Calu3 (cell line): Measurements from ENCODE around the gene ARHGAP25. TPM values are rescaled to one million over a fixed set of nuclear protein-coding genes. Genes with fewer than 3 reads are reported as not detected.

Source experiments
- BruUV-seq: library from RNA; stranded (reverse); fragments of 400-500 nt; replicated peaks from 2 replicates; lab custom pipeline; 2021; lab: Mats Ljungman, UMichigan
- CTCF ChIA-PET: fragments of 300-600 bp; sonication (Branson Sonifier 250); formaldehyde crosslinking; loops from one replicate; lab custom pipeline; 2022; ENCODE audit warnings: antibody characterized with exemption; lab: Charles Lee
- DNase-seq: peaks from one replicate; pipeline ENCODE4 v3.0.0; 2022
- H3K27ac Mint-ChIP-seq: one replicate; pipeline ENCODE4 v1.8.0; 2022; ENCODE audit warnings: mixed read lengths; ENCODE audit not compliant: unreplicated experiment
- H3K27me3 Mint-ChIP-seq: one replicate; pipeline ENCODE4 v1.8.0; 2022; ENCODE audit warnings: mixed read lengths; ENCODE audit not compliant: unreplicated experiment
- H3K36me3 Mint-ChIP-seq: one replicate; pipeline ENCODE4 v1.8.0; 2022; ENCODE audit warnings: mild to moderate bottlenecking, moderate library complexity, mixed read lengths; ENCODE audit not compliant: insufficient read depth, unreplicated experiment
- H3K4me1 Mint-ChIP-seq: one replicate; pipeline ENCODE4 v1.8.0; 2022; ENCODE audit warnings: mild to moderate bottlenecking, low read depth, mixed read lengths; ENCODE audit not compliant: unreplicated experiment
- H3K4me3 Mint-ChIP-seq: one replicate; pipeline ENCODE4 v1.8.0; 2022; ENCODE audit warnings: mild to moderate bottlenecking, low read depth, moderate library complexity, mixed read lengths; ENCODE audit not compliant: unreplicated experiment
- H3K9me3 Mint-ChIP-seq: one replicate; pipeline ENCODE4 v1.8.0; 2022; ENCODE audit warnings: low read depth, mixed read lengths; ENCODE audit not compliant: unreplicated experiment
- intact Hi-C: fragments of 100-400 bp; cut with micrococcal nuclease; formaldehyde crosslinking; loops from one replicate; pipeline ENCODE4 v1.10.0; 2022; ENCODE audit not compliant: unreplicated experiment
- total RNA-seq: library from RNA; stranded (reverse); gene quantifications from 2 replicates; pipeline ENCODE4 v1.2.3, GENCODE V29; 2022
- TF ChIP-seq, protein P1 (sequence below): fragments of 200-600 bp; IDR thresholded peaks from one replicate; pipeline ENCODE4 v1.8.0; 2022; ENCODE audit warnings: antibody characterized with exemption; ENCODE audit not compliant: unreplicated experiment

ARHGAP25 gene
- total RNA-seq, 1 experiment from 2014 or later: not detected

DNA sequence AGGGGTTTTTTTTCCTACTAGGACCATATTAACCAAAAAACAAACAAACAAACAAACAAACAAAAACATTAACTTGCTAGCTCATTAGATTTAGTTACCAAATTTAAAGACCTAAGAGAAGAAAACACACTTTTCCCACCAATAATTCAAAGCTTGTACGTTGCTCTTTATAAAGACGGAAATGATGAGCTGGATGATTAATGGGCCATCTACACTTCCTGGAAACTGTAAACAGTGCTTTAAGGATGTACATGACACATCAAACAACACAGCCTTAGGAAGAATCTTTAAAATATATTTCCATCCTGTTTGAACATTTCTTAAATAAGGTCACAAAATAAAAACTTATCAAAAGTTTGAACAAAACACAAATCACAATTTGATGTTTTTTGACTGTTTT, 135.6 kb downstream of the ARHGAP25 start:
- no peak overlapping the region for H3K27ac Mint-ChIP-seq
- no TSS peak for BruUV-seq
- H3K27me3 Mint-ChIP-seq: peaks cover 71% of the 10 kb centered on the region
- no peaks in the 10 kb centered on the region for H3K9me3 Mint-ChIP-seq
- TF ChIP-seq, protein P1, sequence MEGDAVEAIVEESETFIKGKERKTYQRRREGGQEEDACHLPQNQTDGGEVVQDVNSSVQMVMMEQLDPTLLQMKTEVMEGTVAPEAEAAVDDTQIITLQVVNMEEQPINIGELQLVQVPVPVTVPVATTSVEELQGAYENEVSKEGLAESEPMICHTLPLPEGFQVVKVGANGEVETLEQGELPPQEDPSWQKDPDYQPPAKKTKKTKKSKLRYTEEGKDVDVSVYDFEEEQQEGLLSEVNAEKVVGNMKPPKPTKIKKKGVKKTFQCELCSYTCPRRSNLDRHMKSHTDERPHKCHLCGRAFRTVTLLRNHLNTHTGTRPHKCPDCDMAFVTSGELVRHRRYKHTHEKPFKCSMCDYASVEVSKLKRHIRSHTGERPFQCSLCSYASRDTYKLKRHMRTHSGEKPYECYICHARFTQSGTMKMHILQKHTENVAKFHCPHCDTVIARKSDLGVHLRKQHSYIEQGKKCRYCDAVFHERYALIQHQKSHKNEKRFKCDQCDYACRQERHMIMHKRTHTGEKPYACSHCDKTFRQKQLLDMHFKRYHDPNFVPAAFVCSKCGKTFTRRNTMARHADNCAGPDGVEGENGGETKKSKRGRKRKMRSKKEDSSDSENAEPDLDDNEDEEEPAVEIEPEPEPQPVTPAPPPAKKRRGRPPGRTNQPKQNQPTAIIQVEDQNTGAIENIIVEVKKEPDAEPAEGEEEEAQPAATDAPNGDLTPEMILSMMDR: no peak
- no peaks in the 10 kb centered on the region for H3K36me3 Mint-ChIP-seq
- H3K4me3 Mint-ChIP-seq: no peak overlapping the region
- H3K4me1 Mint-ChIP-seq: no peaks in the 10 kb centered on the region
- CTCF ChIA-PET: no interaction called here
- intact Hi-C loops: no loop called here
- no peak for DNase-seq

DNA sequence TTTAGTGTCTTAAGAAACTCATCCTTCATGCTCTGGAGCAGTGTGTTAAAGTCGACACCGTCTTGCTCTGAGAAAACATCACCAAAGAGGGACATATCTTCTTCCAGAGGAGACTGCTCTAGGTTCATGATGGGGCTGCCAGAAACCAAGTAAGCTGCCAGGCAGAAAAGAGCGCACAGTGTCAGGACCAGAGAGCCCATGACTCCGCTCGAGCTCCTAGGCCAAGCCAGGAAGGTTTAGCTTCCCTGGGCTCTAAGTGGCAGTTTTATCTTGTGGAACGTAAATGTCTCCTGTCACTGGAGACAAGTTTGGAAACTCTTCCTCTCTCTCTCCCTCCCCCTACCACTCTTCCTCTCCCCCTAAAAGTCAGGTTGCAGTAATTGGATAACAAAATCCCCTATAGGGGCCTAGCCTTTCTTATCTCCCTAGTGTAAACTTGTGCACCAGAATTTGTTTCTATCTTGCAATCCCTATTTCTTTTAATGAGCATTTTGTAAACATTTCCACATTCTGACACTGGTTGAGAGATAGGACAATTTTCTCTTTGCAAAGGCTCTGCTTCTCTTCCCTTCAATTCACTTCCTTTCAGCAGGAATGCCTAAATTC, 136.7 kb downstream of the ARHGAP25 start, which contains the start of gene BMP10:
BMP10 (minus strand) TSS at position 239 of the 606 bp plus-strand sequence; CDS start at position 200, 39 bp downstream.
- Mint-ChIP-seq H3K27me3 (peaks cover 60% of the 10 kb centered on the region), H3K36me3 (no peaks in the 10 kb centered on the region), H3K27ac (no peak within 1 kb of the TSS), H3K9me3 (no peaks in the 10 kb centered on the region), H3K4me1 (no peaks in the 10 kb centered on the region), H3K4me3 (no peak within 1 kb of the TSS)
- TF ChIP-seq, protein P1: no peak
- CTCF ChIA-PET: no interaction called here
- BruUV-seq: no TSS peak
- DNase-seq: no peak
- intact Hi-C loops: no loop called here

Other genes starting within 250 kb of the ARHGAP25 start
- gene PROKR1, start 91.2 kb upstream of the ARHGAP25 start, total RNA-seq: not detected in 2 replicates
- not detected in 2 replicates for gene BMP10, start 136.6 kb downstream of the ARHGAP25 start, total RNA-seq
- gene GKN2, start 218.1 kb downstream of the ARHGAP25 start, total RNA-seq: not detected in 2 replicates
- gene GKN1, start 239.8 kb downstream of the ARHGAP25 start, total RNA-seq: not detected in 2 replicates